HG02759 (cell line): ENCODE results near the gene PTPRZ1.

Source experiments
- ATAC-seq: cut with Tn5 transposase; IDR thresholded peaks from one replicate; pipeline ENCODE4 v1.9.1; 2021; ENCODE audit warnings: mild to moderate bottlenecking, moderate library complexity; ENCODE audit not compliant: unreplicated experiment

Gene PTPRZ1

DNA sequence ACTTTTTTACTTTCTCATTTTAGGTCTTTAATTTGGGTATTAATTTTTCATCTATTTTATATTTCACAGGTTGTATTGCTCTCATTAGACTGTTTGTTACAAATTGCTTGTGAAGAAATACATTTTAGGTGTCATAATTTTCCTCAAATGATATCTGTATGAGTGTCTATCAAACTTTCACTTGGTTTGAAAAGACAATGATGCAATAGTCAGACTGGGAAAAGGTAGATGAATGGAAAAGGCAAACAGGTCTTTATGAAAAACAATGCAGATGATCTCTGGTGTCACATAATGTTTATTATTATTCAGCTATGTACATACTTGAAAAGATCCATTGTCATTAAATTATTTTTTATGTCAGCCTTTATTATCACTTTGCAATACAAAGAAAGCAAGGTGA lies 80.2 kb downstream of the PTPRZ1 start:
- no peak for ATAC-seq

DNA sequence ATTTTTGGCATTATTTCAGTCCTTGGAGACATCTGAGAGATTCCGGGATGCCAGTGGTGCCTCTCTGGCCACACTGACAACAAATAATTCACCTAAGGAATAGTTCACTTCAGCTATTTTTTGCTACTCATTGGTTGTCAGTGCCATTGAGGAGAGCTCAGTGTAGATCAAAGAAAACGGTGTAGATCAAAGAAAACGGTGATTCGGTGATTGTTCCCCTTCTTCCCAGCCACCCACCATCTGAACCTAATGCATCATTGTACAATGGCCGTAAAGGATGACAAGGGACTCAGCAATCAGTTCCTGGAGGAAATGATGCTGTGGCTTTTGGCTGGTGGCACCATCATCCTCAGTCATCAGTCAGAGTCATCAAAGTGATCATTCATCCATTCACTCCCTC lies 80.6 kb downstream of the PTPRZ1 start:
- ATAC-seq: no peak

DNA sequence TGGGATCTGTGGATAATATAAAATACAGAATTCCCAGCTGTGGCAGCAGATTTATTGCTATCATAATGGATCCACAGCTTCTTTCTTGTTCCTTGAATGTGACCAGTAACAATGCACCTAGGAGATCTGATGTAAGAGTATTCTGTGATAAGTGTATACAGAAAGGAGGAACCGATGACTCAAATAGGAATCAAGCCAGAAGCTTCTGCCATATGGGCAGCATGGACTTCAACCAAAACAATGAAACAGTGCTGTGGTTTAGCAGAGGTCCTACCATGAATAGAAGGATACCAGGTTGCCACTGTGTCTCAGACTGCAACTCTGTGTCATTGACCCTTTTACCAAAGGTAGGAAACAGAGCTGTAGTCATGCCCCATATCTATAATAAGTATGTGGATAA lies 81.8 kb downstream of the PTPRZ1 start:
- no peak for ATAC-seq

DNA sequence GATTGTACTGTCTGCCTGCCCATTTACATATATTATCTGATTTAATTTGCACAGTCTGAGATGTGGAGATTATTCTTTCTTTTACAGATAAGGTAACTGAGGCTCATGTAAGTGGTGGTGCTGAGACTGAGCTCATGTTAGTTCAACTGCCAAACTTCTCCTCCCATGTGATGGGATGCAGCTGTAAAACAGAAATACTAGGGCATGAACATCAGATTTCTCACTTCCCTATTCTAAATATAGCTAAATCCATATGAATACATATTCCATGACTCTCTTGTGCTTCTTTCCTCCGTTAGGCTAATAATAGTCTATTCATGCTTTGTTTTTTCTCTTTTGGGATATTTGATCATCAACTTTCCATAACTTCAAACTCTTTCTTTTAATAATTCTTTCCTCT lies 84.7 kb downstream of the PTPRZ1 start:
- ATAC-seq: no peak

DNA sequence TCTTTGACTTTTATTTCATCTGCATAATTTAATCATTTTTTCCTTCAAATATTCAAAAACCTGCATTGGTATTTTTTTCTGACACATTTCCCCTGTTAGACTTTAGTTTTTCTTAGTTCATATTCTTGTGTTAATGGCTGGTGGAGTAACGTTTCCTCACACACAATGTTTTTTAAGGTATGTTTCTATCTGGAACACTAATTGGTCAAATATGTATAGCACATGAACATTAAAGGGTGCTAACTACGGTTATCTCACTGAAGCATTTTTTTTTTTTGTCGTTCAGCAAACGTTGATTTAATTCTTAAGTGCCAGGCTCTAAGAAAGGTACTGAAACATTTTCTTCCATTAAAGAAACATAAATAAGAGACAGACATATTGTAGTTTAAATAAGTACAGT lies 87.7 kb downstream of the PTPRZ1 start:
- ATAC-seq: no peak

DNA sequence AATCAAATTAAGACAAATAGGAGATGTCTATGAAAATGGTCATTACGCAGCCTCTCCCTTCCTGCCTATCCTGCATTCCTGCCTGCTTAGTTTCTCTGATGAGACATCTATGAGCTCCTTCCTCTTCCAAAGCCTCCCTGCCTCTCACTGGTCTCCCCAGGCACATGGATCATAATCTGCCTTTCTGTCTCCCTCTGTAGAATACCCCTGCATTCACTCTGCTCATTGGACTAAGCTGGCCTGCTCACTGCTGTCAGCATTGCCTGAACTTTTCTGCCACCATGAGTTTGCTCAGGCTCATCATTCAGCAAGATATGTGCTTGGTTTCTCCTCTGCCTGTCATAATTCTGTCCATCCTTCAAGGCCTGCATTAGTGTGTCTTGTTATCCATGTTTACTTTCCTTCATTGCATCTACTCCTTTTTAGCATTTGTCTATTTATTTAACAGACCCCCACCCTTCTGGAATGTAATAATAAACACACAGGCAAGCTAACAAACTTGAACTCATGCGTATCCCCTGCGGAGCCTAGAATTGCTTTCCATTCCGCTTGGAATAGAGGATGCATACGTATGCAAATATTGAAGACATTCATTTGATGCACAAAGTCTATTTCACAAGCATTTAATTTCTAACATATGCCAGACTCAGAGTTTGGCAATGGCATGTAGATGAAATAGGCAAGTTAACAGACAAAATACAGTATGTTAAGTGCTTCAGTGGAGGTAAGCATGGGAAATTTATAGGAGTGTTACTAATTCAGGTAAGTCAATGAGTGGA lies 88.3 kb downstream of the PTPRZ1 start:
- ATAC-seq: no peak

DNA sequence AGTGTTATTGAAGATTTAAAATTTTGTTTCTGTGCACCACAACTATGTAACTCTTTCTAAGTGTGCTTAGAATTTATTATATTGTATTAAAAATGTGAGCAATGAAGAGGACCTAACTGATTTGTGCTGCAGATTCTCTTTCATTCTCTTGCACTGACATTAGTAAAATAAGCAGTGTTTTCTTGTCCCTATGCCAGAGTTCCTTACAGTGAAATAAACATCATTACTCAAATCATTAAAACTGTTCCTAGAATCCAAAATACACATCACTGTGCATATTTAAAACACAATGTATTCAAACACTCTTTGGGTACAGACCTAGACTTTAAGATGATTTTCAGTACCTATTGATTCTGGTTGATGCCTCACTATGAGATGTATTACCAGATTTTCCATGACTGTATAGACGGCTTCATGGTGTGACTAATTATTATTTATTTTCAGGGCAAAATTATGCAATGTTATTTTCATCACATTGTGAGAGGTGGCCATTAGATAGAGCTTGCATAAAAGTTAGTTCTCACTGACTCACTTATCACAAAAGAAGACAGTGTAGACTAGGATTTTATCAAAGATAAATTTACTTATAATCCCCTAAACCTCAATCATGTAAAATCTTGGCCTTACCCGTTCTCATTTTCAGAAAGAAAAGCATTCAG lies 93.4 kb downstream of the PTPRZ1 start:
- ATAC-seq: no peak

DNA sequence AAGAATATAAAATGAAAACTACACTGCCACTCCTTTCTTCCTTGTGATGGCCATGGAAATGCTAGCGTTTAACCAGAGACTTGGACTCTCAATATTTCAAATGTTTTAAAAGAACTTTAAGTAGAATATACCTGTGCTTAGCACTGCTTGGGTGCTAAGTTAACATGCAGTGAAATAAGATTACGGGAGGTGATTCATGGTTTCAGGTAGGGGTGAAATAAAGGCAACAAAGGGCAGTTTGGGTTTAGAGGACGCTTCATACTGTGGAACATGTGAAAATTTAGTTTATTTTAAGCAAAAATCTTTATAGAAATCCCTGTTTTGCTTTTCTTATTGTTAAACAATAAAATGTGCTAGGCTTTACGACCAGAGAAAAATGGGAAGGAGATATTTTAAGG lies 94.0 kb downstream of the PTPRZ1 start:
- no peak for ATAC-seq

DNA sequence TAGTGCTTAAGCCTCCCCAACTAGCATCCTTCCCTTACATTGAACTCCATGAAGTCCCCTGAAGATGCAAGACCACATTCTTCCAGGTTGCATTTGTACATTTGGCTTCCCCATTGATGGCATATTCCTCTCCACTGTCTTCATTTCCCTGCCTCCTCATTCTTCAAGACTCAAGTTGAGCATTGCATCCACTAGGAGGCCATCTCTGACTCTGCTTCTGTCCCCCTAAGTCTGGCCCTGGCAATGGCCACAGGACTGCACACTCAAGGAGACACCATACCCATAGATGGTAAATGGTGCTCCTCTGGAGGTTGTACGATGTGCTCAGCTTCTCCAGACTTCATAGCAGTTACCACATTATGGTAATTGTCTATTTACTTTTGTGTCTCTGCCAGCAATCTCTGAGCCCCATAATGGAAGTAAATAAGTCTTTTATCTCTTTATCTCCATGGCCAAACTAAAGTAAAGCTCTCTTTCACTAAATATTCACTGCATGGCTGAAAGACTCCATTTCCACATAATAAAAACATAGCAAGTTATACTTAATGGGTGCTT lies 112.6 kb downstream of the PTPRZ1 start:
- no peak for ATAC-seq

DNA sequence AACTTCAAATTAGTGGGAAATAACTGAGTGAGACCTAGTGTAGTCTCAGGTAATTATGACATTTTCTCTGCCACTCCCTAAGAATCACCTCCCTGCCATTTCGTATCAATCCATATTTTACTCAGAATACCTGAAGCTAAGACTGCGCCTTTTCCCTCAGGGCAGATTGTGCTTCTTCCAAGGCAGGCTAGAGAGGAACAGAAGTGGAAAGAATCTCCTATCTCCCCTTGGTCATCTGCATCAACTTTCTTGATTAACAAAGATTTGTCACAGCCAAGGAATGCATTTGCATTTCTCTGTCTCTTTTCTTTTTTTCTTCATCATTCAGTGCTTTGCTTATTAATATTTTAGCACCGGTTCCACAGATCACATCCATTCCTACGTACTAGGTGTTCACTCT lies 119.1 kb downstream of the PTPRZ1 start:
- ATAC-seq: no peak

DNA sequence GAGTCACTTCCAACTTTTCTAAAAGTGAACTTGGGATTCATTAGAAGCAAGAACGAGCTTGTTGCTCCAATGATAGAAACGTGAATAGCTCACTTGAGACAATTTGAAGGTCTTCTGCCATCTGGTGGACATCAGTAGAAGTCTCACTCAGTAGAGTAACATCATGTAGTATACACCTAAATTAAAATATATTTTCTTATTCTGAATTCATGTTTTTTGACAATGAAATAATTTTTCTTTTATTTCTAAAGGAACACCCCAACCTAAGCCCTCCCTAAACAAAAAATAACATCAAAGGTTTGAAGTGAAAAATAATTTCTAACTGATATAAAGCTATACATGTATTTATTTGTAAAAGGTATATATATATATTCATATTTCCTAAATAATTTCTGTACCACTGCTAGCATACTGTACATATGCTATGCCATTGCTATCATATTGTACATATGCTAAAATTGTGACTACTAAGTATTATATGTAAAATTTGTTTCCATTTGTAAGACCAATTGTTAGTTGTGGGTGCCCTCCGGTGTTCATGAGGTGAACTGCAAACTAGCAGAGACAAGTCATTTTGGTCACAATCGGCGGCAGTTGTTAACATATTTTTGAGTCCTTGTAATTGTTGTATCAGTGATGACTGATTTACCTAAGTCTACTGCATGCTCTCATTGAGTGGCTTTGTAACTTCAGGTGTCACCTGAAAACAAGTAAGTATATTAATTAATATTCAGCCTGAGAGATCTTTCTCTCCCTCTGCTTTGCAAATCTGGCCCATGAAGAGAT lies 121.9 kb downstream of the PTPRZ1 start:
- ATAC-seq: peak; percentile 94

DNA sequence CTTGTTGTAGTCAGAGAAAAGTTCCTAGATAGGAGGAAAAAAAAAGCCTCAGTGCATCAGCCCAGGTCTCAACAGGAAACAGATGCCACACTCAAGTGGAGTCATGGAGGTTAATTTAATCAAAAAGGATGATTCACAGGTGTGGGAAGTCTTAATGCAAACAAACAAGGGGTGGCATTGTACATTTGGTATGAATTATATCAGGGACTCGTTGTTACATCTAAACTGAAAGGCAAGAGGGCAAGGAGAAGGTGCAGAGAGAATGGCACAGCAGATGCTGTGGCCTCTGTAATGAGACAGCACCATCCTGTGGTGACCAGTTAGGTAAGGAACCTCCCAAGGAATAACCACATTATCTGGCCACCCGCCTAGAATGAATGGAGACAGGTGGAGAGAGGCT lies 133.7 kb downstream of the PTPRZ1 start:
- ATAC-seq: no peak

DNA sequence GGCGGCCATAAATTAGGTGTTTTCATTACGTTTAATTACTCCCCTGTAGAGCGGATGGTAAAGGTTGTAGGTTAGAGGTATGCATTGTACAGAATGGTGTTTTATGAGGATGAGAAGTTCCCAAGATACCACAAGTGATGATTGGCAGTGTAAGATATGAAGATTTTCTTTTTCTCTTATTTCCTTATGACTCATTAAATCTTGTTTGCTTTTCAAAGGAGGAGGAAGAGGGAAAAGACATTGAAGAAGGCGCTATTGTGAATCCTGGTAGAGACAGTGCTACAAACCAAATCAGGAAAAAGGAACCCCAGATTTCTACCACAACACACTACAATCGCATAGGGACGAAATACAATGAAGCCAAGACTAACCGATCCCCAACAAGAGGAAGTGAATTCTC lies 137.2 kb downstream of the PTPRZ1 start:
- ATAC-seq: no peak

DNA sequence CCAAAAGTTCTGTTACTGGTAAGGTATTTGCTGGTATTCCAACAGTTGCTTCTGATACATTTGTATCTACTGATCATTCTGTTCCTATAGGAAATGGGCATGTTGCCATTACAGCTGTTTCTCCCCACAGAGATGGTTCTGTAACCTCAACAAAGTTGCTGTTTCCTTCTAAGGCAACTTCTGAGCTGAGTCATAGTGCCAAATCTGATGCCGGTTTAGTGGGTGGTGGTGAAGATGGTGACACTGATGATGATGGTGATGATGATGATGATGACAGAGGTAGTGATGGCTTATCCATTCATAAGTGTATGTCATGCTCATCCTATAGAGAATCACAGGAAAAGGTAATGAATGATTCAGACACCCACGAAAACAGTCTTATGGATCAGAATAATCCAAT lies 140.1 kb downstream of the PTPRZ1 start:
- no peak for ATAC-seq

DNA sequence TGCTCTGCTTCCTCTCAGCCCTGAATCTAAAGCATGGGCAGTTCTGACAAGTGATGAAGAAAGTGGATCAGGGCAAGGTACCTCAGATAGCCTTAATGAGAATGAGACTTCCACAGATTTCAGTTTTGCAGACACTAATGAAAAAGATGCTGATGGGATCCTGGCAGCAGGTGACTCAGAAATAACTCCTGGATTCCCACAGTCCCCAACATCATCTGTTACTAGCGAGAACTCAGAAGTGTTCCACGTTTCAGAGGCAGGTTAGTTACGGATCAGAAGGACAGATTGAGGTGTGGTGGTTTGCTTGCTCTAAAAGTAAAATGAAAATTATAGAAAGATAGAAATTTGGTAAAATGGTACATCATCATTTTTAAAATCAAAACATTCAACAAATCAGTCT lies 140.7 kb downstream of the PTPRZ1 start:
- no peak for ATAC-seq

DNA sequence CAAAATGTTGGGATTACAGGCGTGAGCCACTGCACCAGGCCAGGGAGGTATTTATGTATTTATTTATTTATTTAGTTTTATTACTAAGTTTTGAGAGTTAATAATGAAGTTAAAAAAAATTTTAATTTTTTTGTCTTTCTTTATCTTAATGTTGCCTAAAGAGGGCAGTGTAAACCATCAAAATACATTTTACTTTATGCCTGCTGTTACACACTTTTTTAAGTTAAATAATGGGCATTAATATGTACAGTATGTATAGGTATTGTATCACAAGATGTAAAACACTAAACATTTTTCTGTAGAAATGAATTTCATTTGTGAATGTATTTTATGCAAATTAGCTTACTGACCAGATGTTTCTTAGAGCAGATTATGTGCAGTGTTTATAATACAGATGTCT lies 141.7 kb downstream of the PTPRZ1 start:
- ATAC-seq: no peak

DNA sequence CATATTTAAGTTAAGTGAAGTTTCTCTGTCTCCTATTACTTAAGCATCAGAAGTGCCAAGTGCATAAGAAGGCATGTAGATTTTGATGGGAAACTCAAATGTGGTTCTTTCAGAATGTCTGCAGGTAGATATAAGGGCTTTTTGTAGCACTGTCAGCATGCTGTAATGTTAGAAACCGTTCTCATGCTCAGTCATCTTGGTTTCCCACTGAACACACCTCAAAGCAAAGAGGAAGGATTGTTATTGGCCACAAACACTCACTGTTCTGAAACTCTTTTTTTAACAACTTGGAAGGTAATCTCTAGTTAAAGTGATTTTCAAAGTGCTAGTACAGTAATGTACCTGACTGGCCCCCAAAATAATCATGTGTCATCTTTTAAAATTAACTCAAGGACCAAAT lies 145.1 kb downstream of the PTPRZ1 start:
- no peak for ATAC-seq

DNA sequence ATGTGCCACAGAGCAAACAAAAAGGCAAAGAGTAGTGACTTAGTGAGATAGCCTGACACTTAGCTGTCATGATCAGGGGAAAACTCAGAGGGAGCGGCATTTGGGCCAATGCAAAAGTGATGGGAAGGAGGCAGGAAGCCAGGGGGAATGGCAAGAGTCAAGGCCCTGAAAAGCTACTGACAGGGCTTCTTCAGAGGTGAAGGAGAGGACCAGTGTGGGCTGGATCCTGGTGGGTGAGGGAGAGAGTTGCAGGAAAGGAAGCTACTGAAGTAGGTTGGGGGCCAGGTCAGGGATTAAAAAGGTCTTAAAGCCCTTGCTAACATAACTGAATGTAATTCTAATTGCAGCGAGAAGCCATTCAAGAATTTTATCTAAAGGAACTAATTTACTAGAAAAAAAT lies 154.1 kb downstream of the PTPRZ1 start:
- no peak for ATAC-seq

DNA sequence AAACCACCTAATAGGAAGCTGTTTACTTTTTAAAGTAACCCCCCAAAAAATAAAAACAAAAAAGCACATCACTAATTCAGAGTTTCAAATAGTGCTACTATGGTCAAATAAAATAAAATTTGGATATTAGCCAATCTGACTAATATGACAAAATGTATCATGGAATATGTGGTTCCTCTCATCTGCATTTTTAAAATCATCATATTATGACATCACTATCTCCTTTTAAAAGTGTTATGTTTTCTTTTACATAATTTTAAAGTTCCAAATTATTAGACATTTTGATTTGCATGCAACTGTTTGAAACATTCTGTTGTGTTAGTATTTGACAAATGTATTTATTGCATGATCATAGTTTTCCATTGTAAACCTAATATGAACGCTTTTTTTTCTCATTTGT lies 160.7 kb downstream of the PTPRZ1 start:
- ATAC-seq: no peak

DNA sequence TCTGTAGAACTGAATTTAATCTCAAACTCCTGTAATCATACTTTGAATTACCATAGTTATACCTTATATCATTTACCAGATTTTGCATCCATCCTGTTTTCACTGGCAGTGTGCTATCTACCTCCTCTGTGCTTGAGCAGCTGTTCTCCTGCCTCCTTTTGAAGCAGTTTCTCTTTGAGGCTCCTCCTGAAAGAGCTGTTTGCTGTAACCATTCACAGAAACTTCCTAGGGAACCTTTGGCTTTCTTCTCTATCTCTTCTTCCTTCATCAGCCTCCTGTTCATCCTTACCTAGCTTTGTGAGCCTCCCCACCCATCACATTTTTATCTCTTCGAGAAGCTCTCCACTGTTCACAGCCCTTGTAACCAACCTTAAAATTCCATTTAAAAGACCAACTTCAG lies 162.9 kb downstream of the PTPRZ1 start:
- no peak for ATAC-seq

DNA sequence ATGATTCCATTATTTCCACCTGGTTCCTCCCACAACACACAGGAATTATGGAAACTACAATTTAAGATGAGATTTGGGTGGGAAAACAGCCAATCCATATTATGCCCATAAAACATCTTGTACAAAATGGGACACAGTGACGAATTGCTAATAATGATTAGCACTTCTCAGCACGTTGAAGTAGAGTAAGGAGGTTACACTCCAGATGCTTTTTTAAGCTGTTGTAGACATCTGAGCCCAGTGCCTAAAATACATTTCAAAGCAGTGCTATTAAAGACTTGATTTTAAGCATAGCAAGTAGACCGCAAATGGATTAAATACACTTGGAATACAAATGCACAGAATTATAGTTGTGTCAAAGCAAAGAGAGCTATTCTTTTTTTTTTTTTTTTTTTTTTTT lies 165.2 kb downstream of the PTPRZ1 start:
- no peak for ATAC-seq

DNA sequence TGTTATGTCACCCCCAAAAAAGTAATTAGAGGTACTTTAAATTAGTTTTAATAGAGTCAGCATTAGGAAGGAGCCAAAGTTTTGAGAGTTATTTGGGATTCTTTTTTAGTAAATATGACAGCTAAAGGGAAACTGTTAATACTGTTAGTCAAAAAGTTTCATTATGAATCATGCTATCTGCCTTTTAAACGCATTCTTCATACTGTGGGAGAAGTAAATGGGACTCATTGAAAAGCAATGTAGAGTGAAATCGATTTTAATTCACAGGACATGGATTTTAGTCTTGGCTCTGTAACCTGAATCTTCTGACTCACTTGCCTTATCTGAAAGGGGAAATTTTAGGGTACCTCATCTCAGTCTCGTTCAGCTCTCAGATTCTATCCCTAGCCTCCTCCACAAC lies 165.9 kb downstream of the PTPRZ1 start:
- ATAC-seq: no peak
